GM23248 (cell line): Measurements from ENCODE around the gene MOB2. TPM values are rescaled to one million over a fixed set of nuclear protein-coding genes. Genes with fewer than 3 reads are reported as not detected.

Source experiments
- DNase-seq: peaks from one replicate; pipeline ENCODE4 v3.0.0-alpha.2; 2015
- H2AFZ ChIP-seq: fragments of 200-600 bp; sonication (generic); 2 replicates; pipeline ENCODE4 v1.6.1; 2016; ENCODE audit warnings: antibody characterized with exemption
- H3F3A ChIP-seq: fragments of 200-600 bp; sonication (generic); 2 replicates; pipeline ENCODE4 v1.6.1; 2016; ENCODE audit warnings: mild to moderate bottlenecking, antibody characterized with exemption, mixed run types; ENCODE audit not compliant: insufficient read depth
- H3K27ac ChIP-seq: fragments of 200-600 bp; sonication (generic); 2 replicates; pipeline ENCODE4 v1.5.1; 2016; ENCODE audit warnings: mild to moderate bottlenecking
- H3K27me3 ChIP-seq: fragments of 200-600 bp; sonication (generic); replicated peaks from 2 replicates; pipeline ENCODE4 v1.6.1; 2016; ENCODE audit warnings: mild to moderate bottlenecking; ENCODE audit not compliant: insufficient read depth
- H3K36me3 ChIP-seq: fragments of 200-600 bp; sonication (generic); 2 replicates; pipeline ENCODE4 v1.6.1; 2016; ENCODE audit warnings: low read depth, mild to moderate bottlenecking
- H3K4me1 ChIP-seq: fragments of 200-600 bp; sonication (generic); 2 replicates; pipeline ENCODE4 v1.6.1; 2016; ENCODE audit warnings: mild to moderate bottlenecking; ENCODE audit not compliant: insufficient read depth
- H3K4me2 ChIP-seq: fragments of 200-600 bp; sonication (generic); one replicate; pipeline ENCODE4 v1.6.1; 2016; ENCODE audit warnings: mild to moderate bottlenecking; ENCODE audit not compliant: unreplicated experiment
- H3K4me3 ChIP-seq: fragments of 200-600 bp; sonication (generic); 2 replicates; pipeline ENCODE4 v1.5.1; 2016; ENCODE audit warnings: mild to moderate bottlenecking
- H3K79me2 ChIP-seq: fragments of 200-600 bp; sonication (generic); 2 replicates; pipeline ENCODE4 v1.6.1; 2016; ENCODE audit warnings: mild to moderate bottlenecking; ENCODE audit not compliant: insufficient read depth
- H3K9ac ChIP-seq: fragments of 200-600 bp; sonication (generic); 2 replicates; pipeline ENCODE4 v1.6.1; 2016; ENCODE audit warnings: mild to moderate bottlenecking
- H3K9me2 ChIP-seq: fragments of 200-600 bp; sonication (generic); 2 replicates; pipeline ENCODE4 v1.6.1; 2016; ENCODE audit warnings: mixed run types, mild to moderate bottlenecking, moderate library complexity; ENCODE audit not compliant: insufficient read depth
- H3K9me3 ChIP-seq: fragments of 200-600 bp; sonication (generic); one replicate; pipeline ENCODE4 v1.6.1; 2017; ENCODE audit warnings: low read depth
- H4K20me1 ChIP-seq: fragments of 200-600 bp; sonication (generic); 2 replicates; pipeline ENCODE4 v1.6.0; 2016; ENCODE audit not compliant: insufficient read depth
- EZH2 ChIP-seq: fragments of 200-600 bp; sonication (generic); IDR thresholded peaks from 2 replicates; pipeline ENCODE4 v1.6.1; 2018; ENCODE audit warnings: antibody characterized with exemption, mild to moderate bottlenecking; ENCODE audit not compliant: insufficient read depth, poor library complexity, severe bottlenecking
- EZH2phosphoT487 ChIP-seq: fragments of 200-600 bp; sonication (generic); IDR thresholded peaks from 2 replicates; pipeline ENCODE4 v1.6.1; 2018; ENCODE audit warnings: antibody characterized with exemption, moderate library complexity, mild to moderate bottlenecking, low read depth; ENCODE audit not compliant: insufficient read depth
- WGBS, 2 experiments: methylation state at CpG; one replicate each; pipeline ENCODE4 v1.1.6; 2015 to 2017; ENCODE audit warnings: low lambda C conversion rate in 2 of 2, low coverage in 1 of 2; ENCODE audit errors: missing lambda C conversion rate in 2 of 2; 5-methylcytosine and 5-hydroxymethylcytosine counted together
- in situ Hi-C: fragments of 300-500 bp; cut with MboI; formaldehyde crosslinking; loops from 2 replicates; pipeline ENCODE4 v1.15.0; 2020
- polyA plus RNA-seq: library from polyadenylated mRNA; unstranded; fragments of >200 nt; fragmentation: Nextera tagmentation; extraction: Ambion mirVana; gene quantifications from 2 replicates; pipeline ENCODE4 v1.2.1, GENCODE V29; 2016
- total RNA-seq: library from RNA; depleted of rRNA; stranded (reverse); fragments of >200 nt; shearing (Covaris generic); gene quantifications from 2 replicates; pipeline ENCODE4 v1.2.3, GENCODE V29; 2014

Gene MOB2
- total and polyA plus RNA-seq, 2 experiments from 2014 or later, result 28.8 to 29.3 TPM

DNA sequence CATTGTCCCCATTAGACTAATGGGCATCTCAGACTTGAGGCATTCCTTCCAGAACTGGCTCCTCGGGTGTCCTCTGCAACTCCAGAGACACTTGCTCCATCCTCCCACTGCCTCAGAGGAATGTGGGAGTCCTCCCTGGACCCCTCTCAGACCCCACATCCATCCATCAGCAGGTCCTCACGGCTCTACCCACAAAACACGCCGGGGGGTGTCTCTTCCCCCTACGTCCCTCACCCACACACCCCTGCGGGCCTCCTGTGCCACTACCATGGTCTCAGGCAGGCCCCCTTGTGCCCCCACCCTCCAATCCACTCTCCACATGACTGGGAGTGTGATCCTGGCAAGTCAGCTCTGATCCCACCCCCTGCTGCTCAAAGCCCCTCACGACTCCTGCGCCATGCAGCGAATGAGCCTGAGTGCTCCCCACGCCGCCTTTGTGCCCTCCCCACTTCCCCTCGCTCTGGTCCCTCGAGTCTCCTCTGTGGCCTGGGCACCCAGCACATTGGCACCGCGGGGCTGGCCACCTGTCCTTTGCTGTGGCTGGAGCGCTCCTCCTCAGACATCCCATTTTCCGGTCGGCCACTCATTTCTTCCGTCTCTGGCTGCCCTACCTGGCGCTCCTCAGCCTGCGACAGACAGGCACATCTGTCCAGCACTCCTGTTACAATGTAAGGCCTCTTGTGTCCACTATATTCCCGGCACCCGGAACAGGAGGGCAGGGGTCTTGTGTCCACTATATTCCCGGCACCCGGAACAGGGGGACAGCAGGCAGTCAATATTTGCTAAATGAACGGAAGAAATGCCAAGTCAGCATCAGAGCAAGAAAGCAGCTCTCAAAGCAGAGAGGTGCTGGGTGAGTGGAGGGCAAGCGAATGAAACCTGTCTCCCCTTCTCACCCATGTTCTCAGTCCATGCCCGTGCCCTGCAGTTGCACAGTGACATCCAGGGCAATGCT is 14.2 kb upstream of the MOB2 start:
- Histone ChIP-seq H2AFZ (no peak overlapping the region), H3K9me3 (no peaks in the 10 kb centered on the region), H3K4me2 (no peak overlapping the region), H3K4me3 (no peak overlapping the region), H3K36me3 (no peaks in the 10 kb centered on the region), H4K20me1 (peaks cover 31% of the 10 kb centered on the region; the same call in 1 of the 2 replicates), H3K79me2 (peaks cover 96% of the 10 kb centered on the region), H3K27me3 (no peaks in the 10 kb centered on the region), H3K9me2 (no peaks in the 10 kb centered on the region), H3K9ac (no peak overlapping the region), H3F3A (no peaks in the 10 kb centered on the region), H3K4me1 (no peaks in the 10 kb centered on the region), H3K27ac (no peak overlapping the region)
- no peak for TF ChIP-seq EZH2phosphoT487
- TF ChIP-seq EZH2, result no peak
- DNase-seq, result no peak
- 95 to 97% methylated on average over 28 of the region's 28 CpGs for WGBS, 2 experiments
- in situ Hi-C loops, result no loop called here

GRCh38 chr11:1499899-1500298 is 13.3 kb upstream of the MOB2 start:
- H3K36me3 ChIP-seq, result no peaks in the 10 kb centered on the region
- H3K79me2 ChIP-seq, result peaks cover 96% of the 10 kb centered on the region
- no peak for DNase-seq
- H3K4me2 ChIP-seq, result no peak overlapping the region
- no peak overlapping the region for H3K4me3 ChIP-seq
- no peaks in the 10 kb centered on the region for H3F3A ChIP-seq
- 93 to 95% methylated on average over 14 of the region's 14 CpGs for WGBS, 2 experiments
- TF ChIP-seq EZH2 (no peak), EZH2phosphoT487 (no peak)
- H3K9me3 ChIP-seq, result no peaks in the 10 kb centered on the region
- no peak overlapping the region for H3K9ac ChIP-seq
- H3K27me3 ChIP-seq, result no peaks in the 10 kb centered on the region
- in situ Hi-C loops, result no loop called here
- H2AFZ ChIP-seq, result no peak overlapping the region
- peaks cover 31% of the 10 kb centered on the region; the same call in 1 of the 2 replicates for H4K20me1 ChIP-seq
- no peak overlapping the region for H3K27ac ChIP-seq
- H3K9me2 ChIP-seq, result no peaks in the 10 kb centered on the region
- no peaks in the 10 kb centered on the region for H3K4me1 ChIP-seq

- Histone ChIP-seq H3F3A (no peaks in the 10 kb centered on the region), H3K27ac (no peak overlapping the region), H3K36me3 (no peaks in the 10 kb centered on the region), H3K4me2 (no peak overlapping the region), H4K20me1 (peaks cover 34% of the 10 kb centered on the region; the same call in 1 of the 2 replicates), H3K4me3 (no peak overlapping the region), H3K9ac (no peak overlapping the region), H3K9me2 (no peaks in the 10 kb centered on the region), H3K27me3 (no peaks in the 10 kb centered on the region), H3K9me3 (no peaks in the 10 kb centered on the region), H2AFZ (no peak overlapping the region), H3K79me2 (peaks cover 96% of the 10 kb centered on the region), H3K4me1 (no peaks in the 10 kb centered on the region)
- in situ Hi-C loops, result no loop called here
- no peak for DNase-seq
- WGBS, 2 experiments, result 92 to 93% methylated on average over 25 to 26 of the region's 28 CpGs
- TF ChIP-seq EZH2 (no peak), EZH2phosphoT487 (no peak)
These were observed 12.8 kb upstream of the MOB2 start for GRCh38 chr11:1499261-1499890.

GRCh38 chr11:1498262-1498661 is 11.7 kb upstream of the MOB2 start:
- H3K36me3 ChIP-seq, result no peaks in the 10 kb centered on the region
- TF ChIP-seq EZH2, result no peak
- TF ChIP-seq EZH2phosphoT487, result no peak
- peaks cover 96% of the 10 kb centered on the region for H3K79me2 ChIP-seq
- in situ Hi-C loops, result no loop called here
- H3K9me2 ChIP-seq, result no peaks in the 10 kb centered on the region
- H3F3A ChIP-seq, result no peaks in the 10 kb centered on the region
- H4K20me1 ChIP-seq, result peaks cover 41% of the 10 kb centered on the region; the same call in 1 of the 2 replicates
- no peaks in the 10 kb centered on the region for H3K4me1 ChIP-seq
- no peak overlapping the region for H2AFZ ChIP-seq
- no peak overlapping the region for H3K27ac ChIP-seq
- no peak overlapping the region for H3K4me2 ChIP-seq
- WGBS, 2 experiments, result 96 to 97% methylated on average over 13 of the region's 13 CpGs
- no peaks in the 10 kb centered on the region for H3K27me3 ChIP-seq
- no peaks in the 10 kb centered on the region for H3K9me3 ChIP-seq
- no peak overlapping the region for H3K4me3 ChIP-seq
- DNase-seq, result no peak
- no peak overlapping the region for H3K9ac ChIP-seq
